ENCODE results near the gene PIMREG.

PIMREG gene, protein sequence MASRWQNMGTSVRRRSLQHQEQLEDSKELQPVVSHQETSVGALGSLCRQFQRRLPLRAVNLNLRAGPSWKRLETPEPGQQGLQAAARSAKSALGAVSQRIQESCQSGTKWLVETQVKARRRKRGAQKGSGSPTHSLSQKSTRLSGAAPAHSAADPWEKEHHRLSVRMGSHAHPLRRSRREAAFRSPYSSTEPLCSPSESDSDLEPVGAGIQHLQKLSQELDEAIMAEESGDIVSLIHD

DNA sequence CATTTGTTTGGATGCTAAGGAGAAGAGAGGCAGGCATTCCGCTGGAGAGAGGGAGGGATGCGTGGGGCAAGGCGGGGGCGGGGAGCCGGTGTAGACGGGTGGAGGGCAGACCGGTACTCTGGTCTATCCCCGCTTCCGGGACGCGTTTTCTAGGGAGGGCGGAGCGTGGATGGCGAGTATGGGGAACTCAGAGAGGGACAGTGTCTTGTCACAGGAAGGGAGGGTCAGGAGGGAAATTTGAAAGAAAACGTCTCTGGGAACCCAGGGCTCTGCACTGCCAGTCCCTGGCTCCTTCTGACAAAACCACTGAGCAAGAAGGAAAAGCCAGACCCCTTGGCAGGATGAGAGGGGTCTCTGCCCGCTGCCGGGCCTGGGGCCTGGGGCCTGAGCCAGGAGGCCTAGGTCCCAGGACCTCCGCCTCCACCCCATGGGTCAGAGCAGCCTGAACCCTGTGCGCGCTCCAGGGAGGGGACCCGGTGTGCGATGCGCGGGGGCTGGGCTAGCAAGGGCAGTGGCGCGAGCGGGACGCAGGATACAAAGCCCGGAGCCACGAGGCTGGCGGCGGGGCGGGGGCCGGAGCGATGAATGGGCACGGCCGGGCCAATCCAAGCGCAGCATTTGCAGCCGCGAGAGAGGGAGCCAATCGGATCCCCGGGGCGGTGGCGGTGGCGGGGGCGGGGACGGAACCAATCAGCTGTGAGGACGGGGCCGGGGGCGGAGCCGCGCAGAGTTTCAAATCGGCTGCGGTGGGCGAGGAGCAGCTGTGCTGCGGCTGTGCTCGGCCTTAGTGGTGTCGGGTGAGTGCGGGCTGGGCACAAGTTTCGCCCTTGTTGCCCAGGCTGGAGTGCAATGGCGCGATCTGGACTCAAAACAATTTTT is at the start of gene PIMREG:
TSS of gene PIMREG (plus strand) at position 764 of the 879 bp plus-strand sequence. CDS start 656 bp downstream, outside the sequence.
- no peak within 1 kb of the TSS for H3K4me3 ChIP-seq (ENCODE audit: low read depth, low read length, poor library complexity, severe bottlenecking)
- H3K27ac ChIP-seq (ENCODE audit: low read depth, low read length, poor library complexity, severe bottlenecking): no peak within 1 kb of the TSS
- no peaks in the 10 kb centered on the region for H3K4me1 ChIP-seq (ENCODE audit: insufficient read depth, low read length, severe bottlenecking)
- no peaks in the 10 kb centered on the region for H3K9me2 ChIP-seq (ENCODE audit: low read depth, low read length)
- no peak within 1 kb of the TSS for H3K4me2 ChIP-seq (ENCODE audit: low read length)
- H3K79me2 ChIP-seq (ENCODE audit: insufficient read depth, low read length): no peaks in the 10 kb centered on the region
- no peaks in the 10 kb centered on the region for H3F3A ChIP-seq (ENCODE audit: insufficient read depth, low read length)
- no peaks in the 10 kb centered on the region for H3K36me3 ChIP-seq (ENCODE audit: insufficient read depth, low read length)
- peaks cover 9% of the 10 kb centered on the region; the same call in 1 of the 2 replicates for H3K27me3 ChIP-seq (ENCODE audit: insufficient read depth, low read length)
- H3K9ac ChIP-seq (ENCODE audit: low read length): no peak within 1 kb of the TSS
- TF ChIP-seq, protein P1, sequence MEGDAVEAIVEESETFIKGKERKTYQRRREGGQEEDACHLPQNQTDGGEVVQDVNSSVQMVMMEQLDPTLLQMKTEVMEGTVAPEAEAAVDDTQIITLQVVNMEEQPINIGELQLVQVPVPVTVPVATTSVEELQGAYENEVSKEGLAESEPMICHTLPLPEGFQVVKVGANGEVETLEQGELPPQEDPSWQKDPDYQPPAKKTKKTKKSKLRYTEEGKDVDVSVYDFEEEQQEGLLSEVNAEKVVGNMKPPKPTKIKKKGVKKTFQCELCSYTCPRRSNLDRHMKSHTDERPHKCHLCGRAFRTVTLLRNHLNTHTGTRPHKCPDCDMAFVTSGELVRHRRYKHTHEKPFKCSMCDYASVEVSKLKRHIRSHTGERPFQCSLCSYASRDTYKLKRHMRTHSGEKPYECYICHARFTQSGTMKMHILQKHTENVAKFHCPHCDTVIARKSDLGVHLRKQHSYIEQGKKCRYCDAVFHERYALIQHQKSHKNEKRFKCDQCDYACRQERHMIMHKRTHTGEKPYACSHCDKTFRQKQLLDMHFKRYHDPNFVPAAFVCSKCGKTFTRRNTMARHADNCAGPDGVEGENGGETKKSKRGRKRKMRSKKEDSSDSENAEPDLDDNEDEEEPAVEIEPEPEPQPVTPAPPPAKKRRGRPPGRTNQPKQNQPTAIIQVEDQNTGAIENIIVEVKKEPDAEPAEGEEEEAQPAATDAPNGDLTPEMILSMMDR (IDR thresholded peaks at IDR 0.05; ENCODE audit: low read length): no peak
- no peak for TF ChIP-seq EZH2 (IDR thresholded peaks at IDR 0.05; ENCODE audit: borderline replicate concordance, low read length)
- H4K20me1 ChIP-seq (ENCODE audit: insufficient read depth, low read length): no peaks in the 10 kb centered on the region
- no peak within 1 kb of the TSS for H2AFZ ChIP-seq (ENCODE audit: low read length)
- H3K9me3 ChIP-seq (ENCODE audit: low read length): no peaks in the 10 kb centered on the region

DNA sequence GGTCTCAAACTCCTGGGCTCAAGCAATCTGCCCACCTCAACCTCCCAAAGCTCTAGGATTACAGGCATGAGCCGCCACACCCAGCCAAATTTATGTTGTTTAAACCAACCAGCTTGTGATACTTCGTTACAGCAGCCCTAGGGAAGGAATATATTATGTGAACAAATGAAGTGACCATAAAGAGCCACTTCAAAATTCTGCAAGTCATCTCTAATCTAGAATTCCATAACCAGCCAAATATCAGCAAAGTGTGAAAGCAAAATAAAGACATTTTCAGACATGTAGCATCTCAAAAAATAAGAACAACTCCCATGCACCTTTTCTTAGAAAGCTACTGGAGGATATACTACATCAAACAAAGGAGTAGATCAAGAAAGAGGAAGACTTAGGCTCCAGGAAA is 45.3 kb upstream of the PIMREG start:
- no peak overlapping the region for H3K4me3 ChIP-seq (ENCODE audit: low read depth, low read length, poor library complexity, severe bottlenecking)
- no peaks in the 10 kb centered on the region for H3K27me3 ChIP-seq (ENCODE audit: insufficient read depth, low read length)
- H3K9me2 ChIP-seq (ENCODE audit: low read depth, low read length): no peaks in the 10 kb centered on the region
- no peak overlapping the region for H3K9ac ChIP-seq (ENCODE audit: low read length)
- H3F3A ChIP-seq (ENCODE audit: insufficient read depth, low read length): no peaks in the 10 kb centered on the region
- H3K4me1 ChIP-seq (ENCODE audit: insufficient read depth, low read length, severe bottlenecking): no peaks in the 10 kb centered on the region
- no peak overlapping the region for H2AFZ ChIP-seq (ENCODE audit: low read length)
- H4K20me1 ChIP-seq (ENCODE audit: insufficient read depth, low read length): no peaks in the 10 kb centered on the region
- TF ChIP-seq, protein P1 (IDR thresholded peaks at IDR 0.05; ENCODE audit: low read length): no peak
- TF ChIP-seq EZH2 (IDR thresholded peaks at IDR 0.05; ENCODE audit: borderline replicate concordance, low read length): no peak
- no peak overlapping the region for H3K27ac ChIP-seq (ENCODE audit: low read depth, low read length, poor library complexity, severe bottlenecking)
- no peaks in the 10 kb centered on the region for H3K36me3 ChIP-seq (ENCODE audit: insufficient read depth, low read length)
- H3K4me2 ChIP-seq (ENCODE audit: low read length): no peak overlapping the region
- no peaks in the 10 kb centered on the region for H3K9me3 ChIP-seq (ENCODE audit: low read length)
- H3K79me2 ChIP-seq (ENCODE audit: insufficient read depth, low read length): no peaks in the 10 kb centered on the region

DNA sequence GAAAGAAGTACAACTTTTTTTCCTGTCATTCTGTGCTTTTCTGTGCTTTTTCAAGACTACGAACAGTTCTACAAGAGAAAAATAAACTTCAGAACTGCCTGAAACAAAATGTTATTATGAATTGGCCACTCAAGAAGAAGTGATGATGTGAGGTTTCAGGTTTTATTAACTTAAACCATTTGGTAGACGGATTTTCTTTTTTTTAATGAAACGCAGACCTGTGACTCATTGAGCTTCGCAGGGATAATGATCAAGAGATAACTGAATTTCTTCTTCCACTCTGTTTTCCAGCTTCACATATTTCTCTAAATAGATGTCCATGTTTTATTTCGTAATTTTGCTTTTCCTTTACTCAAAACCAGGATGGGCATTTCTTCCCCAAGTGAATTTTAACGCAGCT is 42.0 kb upstream of the PIMREG start:
- H3K9me3 ChIP-seq (ENCODE audit: low read length): no peaks in the 10 kb centered on the region
- H3K79me2 ChIP-seq (ENCODE audit: insufficient read depth, low read length): no peaks in the 10 kb centered on the region
- H3K9me2 ChIP-seq (ENCODE audit: low read depth, low read length): no peaks in the 10 kb centered on the region
- no peaks in the 10 kb centered on the region for H3K36me3 ChIP-seq (ENCODE audit: insufficient read depth, low read length)
- no peak overlapping the region for H3K4me2 ChIP-seq (ENCODE audit: low read length)
- no peak for TF ChIP-seq EZH2 (IDR thresholded peaks at IDR 0.05; ENCODE audit: borderline replicate concordance, low read length)
- TF ChIP-seq, protein P1 (IDR thresholded peaks at IDR 0.05; ENCODE audit: low read length): no peak
- no peak overlapping the region for H3K27ac ChIP-seq (ENCODE audit: low read depth, low read length, poor library complexity, severe bottlenecking)
- no peaks in the 10 kb centered on the region for H4K20me1 ChIP-seq (ENCODE audit: insufficient read depth, low read length)
- H3K4me3 ChIP-seq (ENCODE audit: low read depth, low read length, poor library complexity, severe bottlenecking): no peak overlapping the region
- no peak overlapping the region for H2AFZ ChIP-seq (ENCODE audit: low read length)
- H3K27me3 ChIP-seq (ENCODE audit: insufficient read depth, low read length): no peaks in the 10 kb centered on the region
- H3K9ac ChIP-seq (ENCODE audit: low read length): no peak overlapping the region
- H3F3A ChIP-seq (ENCODE audit: insufficient read depth, low read length): no peaks in the 10 kb centered on the region
- no peaks in the 10 kb centered on the region for H3K4me1 ChIP-seq (ENCODE audit: insufficient read depth, low read length, severe bottlenecking)

Data from OCI-LY1 (cell line).